ENCODE data around the gene POMT1.

POMT1 gene

DNA sequence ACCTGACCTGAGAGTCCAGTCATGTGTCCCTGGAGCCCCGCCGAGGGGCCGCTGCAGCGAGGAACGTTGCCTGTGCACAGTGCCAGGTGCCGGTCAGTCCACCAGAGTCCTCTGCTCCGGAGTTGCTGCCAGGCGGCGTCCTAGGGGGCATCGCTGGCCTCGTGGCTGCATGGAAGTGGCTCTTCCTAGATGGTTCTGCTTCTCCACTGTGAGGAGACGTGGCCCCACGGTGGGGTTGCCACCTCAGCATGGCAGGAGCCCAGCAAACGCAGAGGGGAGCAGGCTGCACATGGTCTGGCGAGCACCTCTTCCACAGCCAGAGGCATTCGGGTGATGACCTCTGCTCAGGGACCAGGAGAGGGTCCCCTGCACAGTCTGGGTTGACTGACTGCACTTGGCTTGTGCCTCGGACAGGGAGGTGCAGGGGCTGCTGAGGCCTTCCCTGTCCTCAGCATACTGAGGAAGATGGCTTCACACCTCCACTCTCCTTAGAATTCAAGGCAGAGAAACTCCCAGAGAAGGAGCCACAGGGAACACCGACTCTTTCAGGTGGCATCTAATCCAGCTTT is 25.9 kb upstream of the POMT1 start:
- no peak for DNase-seq (ENCODE audit: low read depth)

DNA sequence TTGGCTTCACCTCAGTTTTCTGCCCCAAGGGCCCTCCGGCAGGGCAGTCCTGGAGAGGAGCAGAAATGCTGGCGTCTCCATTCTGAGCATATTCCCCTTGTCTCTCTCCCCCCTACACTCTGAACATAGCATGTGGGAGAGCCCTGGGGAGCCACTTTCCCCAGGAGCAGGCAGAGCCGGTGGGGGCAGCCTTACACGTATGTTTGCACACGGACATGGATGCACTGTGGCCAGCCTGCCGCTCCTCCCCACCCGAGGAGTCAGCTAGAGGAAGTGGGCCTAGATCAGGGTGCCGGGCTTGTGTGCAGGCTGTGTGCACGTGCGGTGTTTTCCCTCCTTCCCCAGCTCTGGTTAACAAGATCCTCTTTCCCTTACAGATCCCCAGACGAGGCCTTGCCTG is 25.4 kb upstream of the POMT1 start:
- DNase-seq (ENCODE audit: low read depth), result no peak

DNA sequence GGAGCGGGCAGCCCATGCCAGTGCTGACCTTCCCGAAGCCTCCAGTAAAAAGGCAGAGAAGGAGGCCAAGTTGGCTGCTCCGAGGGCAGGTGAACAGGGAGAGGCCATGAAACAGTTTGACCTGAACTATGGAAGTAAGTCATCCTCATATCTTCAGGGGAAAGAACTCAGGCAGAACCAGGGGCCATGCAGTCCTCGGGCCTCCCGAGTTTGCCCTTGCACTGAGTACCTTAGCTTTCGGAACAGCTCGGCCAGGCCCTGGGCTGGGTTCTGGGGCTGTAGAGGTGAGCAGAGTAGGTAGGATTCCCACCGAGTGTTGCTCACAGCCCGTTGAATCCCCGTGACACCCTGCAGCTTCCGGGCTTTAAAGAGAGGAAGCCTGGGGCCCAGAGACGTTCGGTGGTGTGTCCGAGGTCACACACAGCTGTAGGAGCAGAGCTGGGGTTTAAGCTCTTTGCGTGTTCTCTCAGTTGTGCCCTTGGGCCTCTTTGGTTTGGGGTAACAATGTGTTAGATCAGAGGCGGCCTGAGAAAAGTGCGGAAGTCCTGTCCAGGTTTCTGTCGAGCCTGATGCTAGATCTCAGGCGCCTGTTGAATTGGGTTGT is 24.8 kb upstream of the POMT1 start:
- DNase-seq (ENCODE audit: low read depth), result no peak

DNA sequence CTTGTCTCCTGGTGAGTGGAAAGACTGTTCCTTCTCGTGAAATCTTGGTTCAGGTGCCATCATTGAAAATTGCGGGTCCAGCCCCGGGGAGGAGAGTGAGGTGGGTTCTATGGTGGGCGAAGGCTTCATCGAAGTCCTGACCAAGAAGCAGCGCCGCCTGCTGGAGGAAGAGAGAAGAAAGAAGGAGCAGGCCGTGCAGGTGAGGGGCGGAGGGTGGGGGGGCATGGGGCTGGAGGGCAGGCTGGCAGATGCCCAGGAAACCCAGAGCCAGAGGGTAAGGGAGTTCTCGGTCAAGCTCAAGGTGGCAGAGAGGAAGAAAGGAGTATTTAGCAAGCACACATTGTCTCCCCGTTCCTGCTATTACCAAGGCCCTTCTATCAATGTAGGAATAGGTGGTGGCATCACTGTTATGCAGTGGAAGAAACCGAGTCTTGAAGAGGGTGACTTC is 24.3 kb upstream of the POMT1 start:
- DNase-seq (ENCODE audit: low read depth), result peak; percentile 15

DNA sequence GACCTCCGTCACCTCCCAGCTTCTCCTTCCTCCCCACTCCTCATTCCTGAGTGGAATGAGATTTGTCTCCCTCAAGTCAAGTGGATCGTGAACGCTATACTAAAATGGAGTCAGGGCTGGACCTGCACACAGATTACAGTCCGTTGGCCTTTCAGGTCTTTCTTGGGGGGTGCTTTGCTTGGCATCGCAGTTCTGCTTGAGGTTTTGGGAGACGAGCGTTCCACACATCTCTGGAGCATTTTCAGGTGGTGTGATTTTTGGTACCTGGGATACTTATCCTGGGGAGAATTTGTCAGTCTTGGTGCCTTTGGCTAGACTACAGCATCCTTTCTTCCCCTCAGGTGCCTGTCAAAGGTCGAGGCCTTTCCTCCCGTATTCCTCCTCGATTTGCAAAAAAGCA is 23.8 kb upstream of the POMT1 start:
- no peak for DNase-seq (ENCODE audit: low read depth)

DNA sequence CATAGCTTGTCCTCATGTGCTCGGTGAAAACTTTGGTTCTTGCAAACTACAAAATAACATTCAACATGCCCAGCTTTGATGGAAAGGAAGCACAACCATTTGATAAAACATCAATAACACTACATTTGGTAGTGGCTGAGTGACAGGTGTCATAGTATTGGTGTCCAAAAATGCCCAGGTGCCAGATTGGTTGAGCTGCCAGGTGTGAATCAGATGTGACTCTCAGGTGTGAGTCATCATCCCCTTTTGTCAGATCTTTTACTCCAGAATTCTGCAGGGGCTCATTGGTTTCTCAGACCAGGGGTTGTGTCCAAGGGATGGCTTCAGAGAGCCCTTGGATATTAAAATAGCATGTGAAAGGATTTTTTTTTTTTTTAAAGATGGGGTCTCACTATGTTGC is 22.5 kb upstream of the POMT1 start:
- no peak for DNase-seq (ENCODE audit: low read depth)

DNA sequence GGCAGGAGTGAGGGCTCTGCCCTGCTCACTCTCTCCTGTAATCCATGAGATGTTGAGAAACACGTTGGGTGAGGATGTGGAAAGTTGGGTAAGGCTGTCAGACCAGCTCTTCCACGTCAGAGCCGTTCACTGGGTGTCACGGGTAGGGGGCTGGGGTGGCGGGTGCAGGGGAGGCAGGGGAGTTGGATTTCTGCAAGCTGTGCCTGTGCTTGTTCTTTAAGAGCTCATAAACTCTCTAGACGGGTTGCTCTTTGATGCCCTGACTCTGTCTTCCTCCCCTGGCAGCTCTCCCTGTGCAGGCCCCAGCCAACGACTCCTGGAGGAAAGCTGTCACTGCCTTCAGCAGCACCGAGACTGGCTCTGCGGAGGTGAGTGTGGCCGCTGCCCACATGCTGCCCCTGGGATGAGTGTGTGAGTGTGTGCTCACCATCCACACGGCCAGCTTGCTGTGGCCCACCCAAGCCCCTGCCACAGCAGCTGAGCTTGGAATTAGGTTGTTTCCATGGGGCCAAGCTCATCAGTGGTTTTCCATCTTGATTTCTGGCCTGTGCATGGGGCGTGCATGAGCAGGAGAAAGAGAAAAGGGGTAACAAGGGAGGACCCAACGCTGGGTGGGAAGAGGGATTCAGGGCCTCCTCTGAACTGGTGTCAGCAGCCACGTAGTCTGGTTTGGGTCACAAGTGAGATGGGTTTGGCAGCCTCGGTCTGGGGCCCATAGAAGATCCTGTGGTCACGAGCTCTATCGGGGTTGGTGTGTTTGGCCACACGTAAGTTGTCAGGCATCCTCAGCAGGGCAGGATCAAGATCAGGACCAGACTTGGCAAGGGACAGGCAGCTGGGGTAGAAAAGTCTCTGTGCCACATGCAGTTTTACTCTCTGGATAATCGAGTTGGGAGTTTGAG is 21.0 kb upstream of the POMT1 start:
- DNase-seq (ENCODE audit: low read depth), result peak; percentile 84

DNA sequence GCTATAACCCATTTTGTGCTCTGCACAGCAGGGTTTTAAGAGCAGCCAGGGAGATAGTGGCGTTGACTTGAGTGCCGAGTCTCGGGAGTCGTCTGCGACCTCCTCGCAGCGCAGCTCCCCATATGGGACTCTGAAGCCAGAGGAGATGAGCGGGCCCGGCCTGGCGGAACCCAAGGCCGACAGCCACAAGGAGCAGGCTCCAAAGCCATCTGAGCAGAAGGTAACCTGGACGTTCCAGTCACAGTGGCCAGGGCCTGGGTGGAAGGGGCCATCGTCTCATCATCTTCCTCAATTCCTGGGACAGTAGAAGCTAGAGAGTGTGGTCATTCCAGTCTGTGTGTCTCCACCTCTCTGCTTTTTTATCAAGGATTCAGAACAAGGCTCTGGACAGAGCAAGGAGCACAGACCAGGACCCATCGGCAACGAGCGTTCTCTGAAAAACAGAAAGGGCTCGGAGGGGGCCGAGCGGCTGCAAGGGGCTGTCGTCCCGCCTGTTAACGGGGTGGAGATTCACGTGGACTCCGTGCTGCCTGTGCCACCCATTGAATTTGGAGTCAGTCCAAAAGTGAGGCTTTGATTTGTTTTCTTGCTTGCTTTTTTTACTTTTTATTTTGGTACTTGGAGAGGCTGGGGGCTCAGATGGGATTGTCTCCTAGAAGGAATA is 20.2 kb upstream of the POMT1 start:
- DNase-seq (ENCODE audit: low read depth), result no peak

DNA sequence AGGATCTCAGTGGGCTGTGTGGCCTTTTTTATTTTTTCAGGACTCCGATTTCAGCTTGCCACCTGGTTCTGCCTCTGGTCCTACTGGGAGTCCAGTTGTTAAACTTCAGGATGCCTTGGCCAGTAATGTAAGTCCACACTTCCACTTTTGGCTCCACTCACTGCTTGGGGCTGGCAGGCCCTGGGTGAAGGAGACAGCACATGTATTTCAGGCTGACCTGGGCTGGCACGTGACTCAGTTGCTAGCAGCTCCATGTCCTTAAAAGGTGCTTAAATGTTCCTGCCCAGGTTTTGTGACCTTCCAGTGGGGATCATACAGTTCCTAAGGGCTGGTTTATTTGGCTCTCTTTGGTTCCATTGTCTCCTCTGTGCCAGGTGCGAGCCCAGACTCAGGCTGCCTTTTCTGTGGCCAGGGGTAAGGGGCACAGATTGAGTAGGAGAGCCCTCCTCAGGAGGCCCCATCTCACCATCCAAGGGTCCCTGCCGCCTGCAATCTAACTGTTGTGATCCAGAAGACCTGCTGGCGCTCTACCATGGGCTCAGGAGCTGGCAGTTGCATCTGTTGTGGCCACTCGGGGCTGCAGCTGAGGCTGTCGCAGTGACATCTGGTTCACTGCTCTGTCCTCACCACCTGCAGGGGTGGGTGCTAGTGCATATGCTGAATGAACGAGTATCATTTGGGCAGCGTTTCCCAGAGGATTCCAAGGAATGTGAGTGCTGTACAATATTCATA is 19.2 kb upstream of the POMT1 start:
- no peak for DNase-seq (ENCODE audit: low read depth)

DNA sequence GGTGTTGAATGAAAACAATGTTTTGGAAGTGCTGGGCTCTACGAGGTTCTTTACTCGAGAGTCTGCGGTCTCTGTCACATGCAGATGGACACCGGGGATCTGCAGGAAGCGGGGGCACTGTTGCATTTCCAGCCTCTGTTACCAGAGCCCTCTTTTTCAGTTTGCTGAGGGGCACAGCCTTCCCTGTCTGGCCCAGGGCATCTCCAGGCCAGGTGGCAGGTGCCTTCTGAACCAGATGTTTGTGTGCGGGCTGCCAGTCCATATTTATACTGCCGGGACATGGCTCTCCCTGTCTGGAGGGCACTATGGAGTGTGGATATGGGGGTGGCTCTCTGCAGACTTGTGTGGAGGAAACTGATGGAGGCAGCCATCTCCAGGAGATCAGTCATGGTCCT is 18.7 kb upstream of the POMT1 start:
- DNase-seq (ENCODE audit: low read depth), result no peak

DNA sequence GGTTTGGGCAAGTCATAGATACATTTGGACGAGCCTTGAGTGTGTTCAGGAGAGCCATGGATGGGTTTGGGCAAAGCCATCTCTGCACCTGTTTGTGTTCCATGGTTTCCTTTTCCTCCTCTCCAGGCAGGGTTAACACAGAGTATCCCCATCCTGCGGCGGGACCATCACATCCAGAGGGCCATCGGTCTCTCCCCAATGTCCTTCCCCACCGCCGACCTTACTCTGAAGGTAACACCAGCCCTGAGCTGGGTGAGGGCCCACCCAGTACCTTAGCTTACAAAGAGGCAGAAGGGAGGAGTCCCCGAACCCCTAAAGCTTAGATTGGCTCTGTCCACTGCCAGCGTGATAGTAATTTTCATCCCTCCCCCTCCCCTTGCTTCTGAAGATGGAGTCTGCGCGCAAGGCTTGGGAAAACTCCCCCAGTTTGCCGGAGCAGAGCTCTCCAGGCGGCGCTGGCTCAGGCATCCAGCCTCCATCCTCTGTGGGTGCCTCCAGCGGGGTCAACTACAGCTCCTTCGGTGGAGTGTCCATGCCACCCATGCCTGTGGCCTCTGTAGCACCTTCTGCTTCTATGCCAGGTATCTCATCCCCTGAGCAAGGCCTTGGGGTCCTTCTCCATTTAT is 18.0 kb upstream of the POMT1 start:
- no peak for DNase-seq (ENCODE audit: low read depth)

DNA sequence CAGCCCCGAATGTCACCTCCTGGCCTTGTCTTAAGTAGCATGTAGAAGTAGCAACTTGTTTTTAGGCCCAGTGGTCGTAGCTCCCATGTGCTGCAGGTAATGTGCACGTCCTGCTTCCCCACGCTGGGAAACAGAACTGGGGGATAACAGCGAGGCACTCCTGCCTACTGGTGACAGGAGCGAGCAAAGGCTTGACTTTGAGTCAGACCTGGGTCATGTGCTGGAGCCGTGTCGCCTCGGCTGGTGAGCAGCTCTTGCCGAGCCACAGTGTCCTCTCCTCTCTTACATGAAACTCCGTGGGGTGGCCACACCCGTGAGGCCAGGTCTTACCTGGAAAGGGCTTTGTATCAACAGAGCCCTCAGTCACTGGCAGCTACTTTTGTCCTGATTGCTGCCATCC is 17.5 kb upstream of the POMT1 start:
- DNase-seq (ENCODE audit: low read depth), result no peak

DNA sequence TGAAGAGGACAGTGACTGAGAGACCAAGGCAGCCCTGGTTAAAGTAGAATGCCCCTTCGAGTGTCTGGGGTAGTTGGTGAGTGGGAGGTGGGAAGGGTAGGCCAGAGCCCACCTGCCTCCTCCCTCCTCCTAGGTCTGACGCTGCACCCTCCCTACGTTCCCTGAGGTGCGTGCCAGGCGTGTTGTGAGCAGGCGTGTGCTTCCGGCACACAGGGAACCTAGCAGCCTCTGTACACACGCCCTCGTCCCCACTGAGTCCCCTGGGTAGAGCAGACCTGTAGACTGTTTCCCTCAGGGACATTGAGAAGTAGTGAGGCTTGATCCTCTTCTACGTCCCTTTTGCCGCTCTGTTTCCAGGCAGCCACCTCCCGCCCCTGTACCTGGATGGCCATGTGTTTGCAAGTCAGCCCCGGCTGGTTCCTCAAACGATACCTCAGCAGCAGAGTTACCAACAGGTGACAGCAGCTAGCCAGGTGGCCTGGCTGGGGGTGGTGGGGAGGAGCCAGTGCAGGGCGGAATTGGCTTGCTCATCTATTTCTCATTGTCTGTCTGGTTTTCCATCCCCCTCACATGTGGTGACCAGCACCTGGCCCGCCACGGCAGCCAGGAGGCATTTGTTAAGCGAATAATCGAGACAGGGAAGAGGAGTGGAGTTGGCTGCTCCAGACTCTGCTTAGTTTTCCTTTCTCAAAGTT is 16.8 kb upstream of the POMT1 start:
- no peak for DNase-seq (ENCODE audit: low read depth)

DNA sequence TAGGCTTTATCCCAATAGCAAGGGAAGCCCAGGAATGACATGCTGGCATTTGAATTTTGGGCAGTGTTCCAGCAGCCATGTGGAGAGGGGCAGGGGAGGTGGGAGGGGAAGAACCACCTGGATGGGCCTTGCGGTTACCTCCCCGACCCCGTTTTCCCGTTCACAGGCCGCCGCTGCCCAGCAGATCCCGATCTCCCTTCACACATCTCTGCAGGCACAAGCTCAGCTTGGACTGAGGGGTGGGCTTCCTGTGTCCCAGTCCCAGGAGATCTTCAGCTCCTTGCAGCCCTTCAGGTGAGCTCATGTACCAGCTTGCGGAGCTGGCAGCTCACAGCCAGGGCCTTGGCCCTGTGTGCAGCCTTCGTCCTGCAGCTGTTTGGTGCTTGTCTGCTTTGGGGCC is 15.7 kb upstream of the POMT1 start:
- DNase-seq (ENCODE audit: low read depth), result no peak

DNA sequence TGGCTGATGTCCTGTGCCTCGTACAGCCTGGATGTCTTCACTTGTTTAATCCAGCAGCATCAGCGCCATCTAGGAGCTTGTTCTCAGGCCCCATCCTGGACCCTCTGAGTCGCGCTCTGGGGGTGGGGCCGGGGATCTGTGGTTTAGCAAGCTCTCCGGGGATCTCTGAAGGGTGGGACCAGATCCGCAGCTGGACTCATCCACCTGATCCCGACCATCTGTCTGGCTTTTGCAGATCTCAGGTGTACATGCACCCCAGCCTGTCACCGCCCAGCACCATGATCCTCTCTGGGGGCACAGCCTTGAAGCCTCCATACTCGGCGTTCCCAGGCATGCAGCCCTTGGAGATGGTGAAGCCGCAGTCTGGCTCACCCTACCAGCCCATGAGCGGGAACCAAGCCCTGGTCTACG is 15.1 kb upstream of the POMT1 start:
- DNase-seq (ENCODE audit: low read depth), result peak; percentile 16

DNA sequence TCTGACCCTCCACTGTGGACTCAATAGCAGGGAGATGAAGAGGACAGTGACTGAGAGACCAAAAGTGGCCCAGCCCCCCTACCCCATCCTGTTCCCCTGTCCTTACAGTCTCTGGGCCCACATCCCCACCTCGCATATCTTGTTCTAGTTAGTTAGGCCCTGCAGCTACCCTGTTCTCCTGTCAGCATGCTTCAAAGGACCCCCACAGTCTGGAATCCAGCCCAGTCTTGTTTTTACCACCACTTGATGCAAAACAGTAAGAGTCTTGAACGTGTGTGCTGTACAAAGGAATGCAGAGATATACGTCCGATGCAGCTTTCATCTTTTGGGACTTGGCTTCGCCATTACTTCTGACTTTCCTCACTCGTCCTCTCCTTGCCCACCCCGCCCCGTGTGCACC is 12.2 kb upstream of the POMT1 start:
- DNase-seq (ENCODE audit: low read depth), result no peak

DNA sequence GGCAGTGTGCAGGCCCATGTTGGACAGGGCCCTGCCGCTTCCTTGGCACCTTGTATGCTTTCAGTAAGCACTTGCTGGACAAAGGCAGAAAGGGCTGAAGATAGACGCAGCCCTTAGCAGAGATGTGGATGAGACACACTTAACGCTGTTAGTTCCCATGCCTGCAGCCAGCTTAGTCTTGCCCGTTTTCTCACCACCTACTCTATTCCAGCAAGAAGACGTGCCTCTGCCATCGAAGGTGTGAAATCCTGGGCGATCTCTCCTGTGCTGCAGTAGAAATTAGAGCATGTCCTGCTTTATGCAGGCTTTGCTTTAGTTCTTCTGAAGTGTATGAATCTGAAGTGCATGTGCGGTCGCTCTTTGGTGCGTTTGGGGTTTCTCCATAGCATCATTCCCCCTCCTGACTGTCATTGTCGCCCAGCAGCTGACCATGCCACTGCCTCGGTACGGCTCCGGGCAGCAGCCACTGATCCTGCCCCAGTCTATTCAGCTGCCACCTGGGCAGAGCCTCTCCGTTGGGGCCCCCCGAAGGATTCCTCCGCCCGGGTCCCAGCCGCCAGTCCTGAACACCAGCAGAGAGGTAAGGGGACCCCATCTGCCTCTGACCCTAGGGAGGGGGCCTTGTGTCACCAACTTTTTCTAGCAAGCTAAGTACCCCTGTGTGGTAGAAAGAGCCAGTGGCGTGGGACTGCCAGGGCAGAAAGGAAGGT is 11.6 kb upstream of the POMT1 start:
- no peak for DNase-seq (ENCODE audit: low read depth)

DNA sequence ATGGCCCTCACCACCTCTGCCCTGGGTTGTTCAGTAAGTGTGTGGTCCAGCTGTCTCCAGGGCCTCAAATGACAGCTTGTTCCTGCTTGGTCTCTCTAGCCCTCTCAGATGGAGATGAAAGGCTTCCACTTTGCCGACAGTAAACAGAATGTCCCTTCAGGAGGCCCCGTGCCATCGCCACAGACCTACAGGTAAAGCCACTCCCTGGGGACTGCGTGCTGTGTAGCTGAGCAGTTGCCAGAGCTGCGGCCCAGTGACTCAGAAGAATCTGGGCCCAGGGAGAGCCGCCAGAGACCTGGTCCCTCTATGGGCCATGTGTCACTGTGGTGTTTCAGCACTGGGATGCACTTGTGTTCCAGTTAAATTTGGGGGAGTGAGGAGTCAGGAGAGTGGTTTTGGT is 10.6 kb upstream of the POMT1 start:
- no peak for DNase-seq (ENCODE audit: low read depth)

DNA sequence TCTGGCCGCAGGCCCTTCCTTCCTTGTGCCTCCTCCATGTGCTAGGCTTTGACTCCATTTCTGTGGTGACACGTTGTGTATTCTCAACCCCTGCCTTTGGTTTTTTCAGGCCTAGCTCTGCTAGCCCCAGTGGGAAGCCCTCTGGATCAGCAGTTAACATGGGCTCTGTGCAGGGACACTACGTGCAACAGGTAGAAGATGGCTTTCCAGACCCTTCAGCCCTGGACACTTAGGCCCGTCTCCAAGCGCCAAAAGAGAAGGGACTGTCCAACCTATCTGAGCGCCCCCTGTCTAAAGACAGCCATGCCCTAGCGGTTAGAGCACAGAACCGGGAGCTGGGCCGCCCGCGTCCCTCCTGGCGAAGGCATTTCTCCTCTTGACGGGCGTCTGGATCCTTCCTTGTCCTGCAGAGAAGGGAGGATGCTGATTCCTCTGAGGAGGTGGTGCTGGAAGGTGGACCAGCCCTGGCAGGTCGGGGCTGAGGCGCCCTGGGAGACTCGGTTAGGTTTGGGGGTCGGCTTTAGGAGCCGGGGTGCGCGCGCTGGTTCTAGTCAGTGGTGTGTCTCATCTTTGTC is 8.3 kb upstream of the POMT1 start:
- no peak for DNase-seq (ENCODE audit: low read depth)

DNA sequence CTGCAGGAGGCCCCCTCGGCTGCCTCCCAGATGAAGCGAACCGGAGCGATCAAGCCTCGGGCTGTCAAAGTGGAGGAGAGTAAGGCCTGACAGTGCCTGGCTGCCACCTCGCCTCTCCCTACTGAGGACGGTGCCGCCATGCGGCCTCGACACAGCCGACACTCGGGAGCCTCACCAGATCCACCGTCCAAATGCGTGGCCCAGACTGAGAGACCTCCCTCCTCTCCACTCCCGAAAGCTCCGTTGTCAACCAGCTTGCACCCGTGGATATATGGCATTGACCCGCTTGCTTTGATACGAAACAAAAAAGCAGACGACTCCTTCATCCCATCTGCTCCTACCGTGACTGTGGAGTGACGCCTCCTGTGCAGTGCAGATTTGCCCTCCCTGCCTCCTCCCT is 6.9 kb upstream of the POMT1 start:
- DNase-seq (ENCODE audit: low read depth), result no peak
